Body of pancreas (tissue), 4 donors: ENCODE measurements around the gene CDHR5. TPM values are rescaled to one million over a fixed set of nuclear protein-coding genes. Genes with fewer than 3 reads are reported as not detected.

Experiments used
- ATAC-seq: fragments of 150-250 bp; one replicate; pipeline ENCODE4 v1.9.1; 2016
- DNase-seq, 4 donors: peaks; one replicate each; pipeline ENCODE4 v3.0.0-alpha.2; 2019
- H3K27ac ChIP-seq, 4 donors: fragments of 200-600 bp; sonication (generic); 1 replicate in 3 of 4; 2 replicates in 1 of 4; pipeline versions ENCODE4 v1.5.1 to v1.6.1; 2016 to 2019; ENCODE audit warnings: mild to moderate bottlenecking in 1 of 4, mixed read lengths in 1 of 4, moderate library complexity in 1 of 4
- H3K27me3 ChIP-seq, 2 donors: fragments of 200-600 bp; sonication (generic); one replicate each; pipeline ENCODE4 v1.6.0; 2016; ENCODE audit warnings: mild to moderate bottlenecking in 1 of 2
- H3K36me3 ChIP-seq, 2 donors: fragments of 200-600 bp; sonication (generic); replicated peaks in 1 of 2; 2 replicates each; pipeline ENCODE4 v1.5.1; 2016; ENCODE audit warnings: low read depth in 2 of 2; ENCODE audit not compliant: insufficient read depth in 1 of 2
- H3K4me1 ChIP-seq: fragments of 200-600 bp; sonication (generic); one replicate; pipeline ENCODE4 v1.6.0; 2016
- H3K4me3 ChIP-seq, 2 donors: fragments of 200-600 bp; sonication (generic); 1 replicate in 1 of 2; 2 replicates in 1 of 2; pipeline ENCODE4 v1.5.1; 2016 to 2019
- H3K9me3 ChIP-seq, 3 donors: fragments of 200-600 bp; sonication (generic); 1 replicate in 2 of 3; 2 replicates in 1 of 3; pipeline ENCODE4 v1.5.1; 2016
- POLR2A ChIP-seq, 3 donors: fragments of 450-650 bp; IDR thresholded peaks; one replicate each; pipeline ENCODE4 v1.6.1; 2016; ENCODE audit warnings: antibody characterized with exemption in 3 of 3, mild to moderate bottlenecking in 2 of 3
- WGBS, 2 donors: methylation state at CpG; one replicate each; pipeline ENCODE4 v1.1.5; 2017; 5-methylcytosine and 5-hydroxymethylcytosine counted together
- intact Hi-C: fragments of 100-400 bp; cut with DNase I; formaldehyde crosslinking; loops from one replicate; pipeline ENCODE4 v1.15.1; 2023
- total RNA-seq, 2 donors: library from RNA; depleted of rRNA; stranded (reverse); fragments of >200 nt; gene quantifications; one replicate each; pipeline ENCODE4 v1.1.0, GENCODE V29; 2016
- TF ChIP-seq, protein P1 (sequence below), 7 experiments: fragments of 450-650 bp in 4 of 7; fragments of 200-600 bp in 3 of 7; sonication (generic) in 3 of 7; IDR thresholded peaks; one replicate each; pipeline ENCODE4 v1.5.1; 2016 to 2019; ENCODE audit warnings: antibody characterized with exemption in 7 of 7

CDHR5 gene
- total RNA-seq, 2 donors from 2014 or later, result 14.5 TPM; not detected in 1

GRCh38 chr11:608791-609251 lies 15.9 kb downstream of the CDHR5 start:
- peaks cover 30 to 61% of the 10 kb centered on the region in 2 donors for H3K36me3 ChIP-seq
- 85 to 95% methylated on average over 25 to 27 of the region's 28 CpGs for WGBS, 2 donors
- DNase-seq, result no peak

DNA sequence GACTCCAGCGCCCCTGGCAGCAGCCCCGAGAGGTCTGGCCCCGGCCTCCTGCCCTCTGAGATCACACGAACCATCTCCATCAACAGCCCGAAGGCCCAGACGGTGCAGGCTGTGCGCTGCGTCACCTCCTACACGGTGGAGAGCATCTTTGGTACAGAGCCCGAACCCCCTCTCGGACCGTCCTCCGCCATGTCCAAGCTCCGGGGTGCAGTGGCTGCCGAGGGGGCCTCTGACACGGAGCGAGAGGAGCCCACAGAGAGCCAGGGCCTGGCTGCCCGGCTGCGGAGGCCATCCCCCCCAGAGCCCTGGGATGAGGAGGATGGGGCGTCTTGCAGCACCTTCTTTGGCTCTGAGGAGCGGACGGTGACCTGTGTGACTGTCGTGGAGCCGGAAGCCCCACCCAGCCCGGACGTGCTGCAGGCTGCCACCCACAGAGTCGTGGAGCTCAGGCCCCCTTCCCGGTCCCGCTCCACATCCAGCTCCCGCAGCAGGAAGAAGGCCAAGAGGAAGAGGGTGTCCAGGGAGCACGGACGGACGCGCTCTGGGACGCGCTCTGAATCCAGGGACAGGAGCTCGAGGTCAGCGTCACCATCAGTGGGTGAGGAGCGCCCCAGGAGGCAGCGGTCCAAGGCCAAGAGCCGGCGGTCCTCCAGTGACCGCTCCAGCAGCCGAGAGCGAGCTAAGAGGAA lies 16.6 kb downstream of the CDHR5 start:
- Histone ChIP-seq H3K27me3 (no peaks in the 10 kb centered on the region), H3K4me1 (no peaks in the 10 kb centered on the region), H3K9me3 (no peaks in the 10 kb centered on the region), H3K36me3 (peaks cover 30 to 63% of the 10 kb centered on the region in 2 donors), H3K4me3 (no peak overlapping the region), H3K27ac (no peak overlapping the region)
- WGBS, 2 donors, result 86 to 89% methylated on average over 5 to 42 of the region's 45 CpGs
- no peak for TF ChIP-seq POLR2A (IDR thresholded peaks at IDR 0.05)
- TF ChIP-seq, protein P1, sequence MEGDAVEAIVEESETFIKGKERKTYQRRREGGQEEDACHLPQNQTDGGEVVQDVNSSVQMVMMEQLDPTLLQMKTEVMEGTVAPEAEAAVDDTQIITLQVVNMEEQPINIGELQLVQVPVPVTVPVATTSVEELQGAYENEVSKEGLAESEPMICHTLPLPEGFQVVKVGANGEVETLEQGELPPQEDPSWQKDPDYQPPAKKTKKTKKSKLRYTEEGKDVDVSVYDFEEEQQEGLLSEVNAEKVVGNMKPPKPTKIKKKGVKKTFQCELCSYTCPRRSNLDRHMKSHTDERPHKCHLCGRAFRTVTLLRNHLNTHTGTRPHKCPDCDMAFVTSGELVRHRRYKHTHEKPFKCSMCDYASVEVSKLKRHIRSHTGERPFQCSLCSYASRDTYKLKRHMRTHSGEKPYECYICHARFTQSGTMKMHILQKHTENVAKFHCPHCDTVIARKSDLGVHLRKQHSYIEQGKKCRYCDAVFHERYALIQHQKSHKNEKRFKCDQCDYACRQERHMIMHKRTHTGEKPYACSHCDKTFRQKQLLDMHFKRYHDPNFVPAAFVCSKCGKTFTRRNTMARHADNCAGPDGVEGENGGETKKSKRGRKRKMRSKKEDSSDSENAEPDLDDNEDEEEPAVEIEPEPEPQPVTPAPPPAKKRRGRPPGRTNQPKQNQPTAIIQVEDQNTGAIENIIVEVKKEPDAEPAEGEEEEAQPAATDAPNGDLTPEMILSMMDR (IDR thresholded peaks at IDR 0.05), result no peak
- ATAC-seq (no peak), DNase-seq (no peak)
- intact Hi-C loops, result no loop called here

More at GRCh38 chr11:608791-609251, 15.9 kb downstream of the CDHR5 start:
- Histone ChIP-seq H3K9me3 (no peaks in the 10 kb centered on the region), H3K4me3 (no peak overlapping the region), H3K4me1 (no peaks in the 10 kb centered on the region), H3K27ac (no peak overlapping the region), H3K27me3 (no peaks in the 10 kb centered on the region)
- TF ChIP-seq, protein P1 (IDR thresholded peaks at IDR 0.05), result no peak
- no peak for TF ChIP-seq POLR2A (IDR thresholded peaks at IDR 0.05)
- no peak for ATAC-seq
- intact Hi-C loops, result no loop called here

DNA sequence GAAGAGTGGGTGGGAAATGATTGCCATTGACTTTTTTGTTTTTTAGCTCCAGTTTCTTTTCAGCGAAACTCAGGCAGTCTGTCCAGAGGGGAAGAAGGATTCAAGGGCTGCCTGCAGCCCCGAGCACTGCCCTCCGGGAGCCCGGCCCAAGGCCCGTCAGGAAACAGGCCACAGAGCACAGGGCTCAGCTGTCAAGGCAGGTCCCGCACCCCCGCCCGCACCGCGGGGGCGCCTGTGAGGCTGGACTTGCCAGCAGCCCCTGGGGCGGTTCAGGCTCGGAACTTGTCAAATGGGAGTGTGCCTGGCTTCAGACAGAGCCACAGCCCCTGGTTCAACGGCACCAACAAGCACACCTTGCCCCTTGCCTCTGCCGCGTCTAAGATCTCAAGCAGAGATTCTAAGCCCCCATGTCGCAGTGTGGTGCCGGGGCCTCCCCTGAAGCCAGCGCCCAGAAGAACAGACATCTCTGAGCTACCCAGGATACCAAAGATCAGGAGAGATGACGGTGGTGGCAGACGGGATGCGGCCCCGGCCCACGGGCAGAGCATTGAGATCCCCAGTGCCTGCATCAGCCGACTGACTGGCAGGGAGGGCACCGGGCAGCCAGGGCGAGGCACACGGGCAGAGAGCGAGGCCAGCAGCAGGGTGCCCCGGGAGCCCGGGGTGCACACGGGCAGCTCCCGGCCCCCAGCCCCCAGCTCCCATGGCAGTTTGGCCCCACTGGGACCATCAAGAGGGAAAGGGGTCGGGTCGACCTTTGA lies 17.6 kb downstream of the CDHR5 start:
- Histone ChIP-seq H3K36me3 (peaks cover 25 to 65% of the 10 kb centered on the region in 2 donors), H3K9me3 (no peaks in the 10 kb centered on the region), H3K4me1 (no peaks in the 10 kb centered on the region), H3K4me3 (no peak overlapping the region), H3K27ac (no peak overlapping the region), H3K27me3 (no peaks in the 10 kb centered on the region)
- ATAC-seq (no peak), DNase-seq (no peak)
- 89% methylated on average over 3 to 34 of the region's 35 CpGs for WGBS, 2 donors
- intact Hi-C loops, result no loop called here
- TF ChIP-seq, protein P1 (IDR thresholded peaks at IDR 0.05), result no peak
- no peak for TF ChIP-seq POLR2A (IDR thresholded peaks at IDR 0.05)

- ATAC-seq, result peak; percentile 70
- peaks cover 20 to 66% of the 10 kb centered on the region in 2 donors for H3K36me3 ChIP-seq
These were observed 18.5 kb downstream of the CDHR5 start for GRCh38 chr11:606245-606644.

More at GRCh38 chr11:606245-606644, 18.5 kb downstream of the CDHR5 start:
- intact Hi-C loops, result no loop called here
- H3K9me3 ChIP-seq, result no peaks in the 10 kb centered on the region
- DNase-seq, result peak; percentile 47 to 72 (median 64)
- no peak overlapping the region for H3K4me3 ChIP-seq
- no peaks in the 10 kb centered on the region for H3K27me3 ChIP-seq
- WGBS, 2 donors, result 66 to 69% methylated on average over 6 to 16 of the region's 19 CpGs
- no peaks in the 10 kb centered on the region for H3K4me1 ChIP-seq
- TF ChIP-seq, protein P1 (IDR thresholded peaks at IDR 0.05), result no peak
- no peak for TF ChIP-seq POLR2A (IDR thresholded peaks at IDR 0.05)
- peak overlapping the region in 3 of 4 donors; percentile 0 to 56 (median 53) for H3K27ac ChIP-seq
